ENCODE data around the gene MMP20. TPM values are rescaled to one million over a fixed set of nuclear protein-coding genes. Genes with fewer than 3 reads are reported as not detected.

The MMP20 gene
- total RNA-seq, 1 experiment from 2014 or later, result not detected

DNA sequence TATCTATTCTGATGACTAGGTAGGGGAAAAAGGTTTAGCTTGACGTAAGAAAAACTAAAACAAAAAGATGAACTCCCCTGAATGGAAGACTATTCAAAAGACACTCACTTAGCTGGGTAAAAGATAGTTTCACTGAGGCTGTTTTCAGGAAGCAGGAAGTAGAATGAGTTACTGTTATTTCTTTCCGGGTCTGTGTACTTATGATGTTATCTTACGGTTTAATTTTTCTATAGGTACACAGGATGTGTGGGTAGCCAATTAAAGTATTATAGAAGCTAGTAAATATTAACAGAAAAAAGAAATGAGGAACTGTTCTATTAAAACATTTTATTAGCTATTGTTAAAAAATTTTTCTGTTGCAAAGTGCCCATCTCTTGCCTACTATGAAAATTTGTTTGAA is 48.8 kb downstream of the MMP20 start (continued):
- TF ChIP-seq, protein P1, sequence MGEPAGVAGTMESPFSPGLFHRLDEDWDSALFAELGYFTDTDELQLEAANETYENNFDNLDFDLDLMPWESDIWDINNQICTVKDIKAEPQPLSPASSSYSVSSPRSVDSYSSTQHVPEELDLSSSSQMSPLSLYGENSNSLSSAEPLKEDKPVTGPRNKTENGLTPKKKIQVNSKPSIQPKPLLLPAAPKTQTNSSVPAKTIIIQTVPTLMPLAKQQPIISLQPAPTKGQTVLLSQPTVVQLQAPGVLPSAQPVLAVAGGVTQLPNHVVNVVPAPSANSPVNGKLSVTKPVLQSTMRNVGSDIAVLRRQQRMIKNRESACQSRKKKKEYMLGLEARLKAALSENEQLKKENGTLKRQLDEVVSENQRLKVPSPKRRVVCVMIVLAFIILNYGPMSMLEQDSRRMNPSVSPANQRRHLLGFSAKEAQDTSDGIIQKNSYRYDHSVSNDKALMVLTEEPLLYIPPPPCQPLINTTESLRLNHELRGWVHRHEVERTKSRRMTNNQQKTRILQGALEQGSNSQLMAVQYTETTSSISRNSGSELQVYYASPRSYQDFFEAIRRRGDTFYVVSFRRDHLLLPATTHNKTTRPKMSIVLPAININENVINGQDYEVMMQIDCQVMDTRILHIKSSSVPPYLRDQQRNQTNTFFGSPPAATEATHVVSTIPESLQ (CRISPR knock-in tag; IDR thresholded peaks at IDR 0.05), result no peak
- TF ChIP-seq RORB (CRISPR knock-in tag; IDR thresholded peaks at IDR 0.05), result no peak

- Mint-ChIP-seq H3K27ac (no peak overlapping the region), H3K36me3 (no peaks in the 10 kb centered on the region), H3K9me3 (peaks cover 12% of the 10 kb centered on the region), H3K4me1 (no peaks in the 10 kb centered on the region), H3K4me3 (no peak overlapping the region), H3K27me3 (ENCODE audit: low read depth) (no peaks in the 10 kb centered on the region)
- ATAC-seq, result no peak
- CTCF ChIA-PET, result no interaction called here
- TF ChIP-seq, protein P2, sequence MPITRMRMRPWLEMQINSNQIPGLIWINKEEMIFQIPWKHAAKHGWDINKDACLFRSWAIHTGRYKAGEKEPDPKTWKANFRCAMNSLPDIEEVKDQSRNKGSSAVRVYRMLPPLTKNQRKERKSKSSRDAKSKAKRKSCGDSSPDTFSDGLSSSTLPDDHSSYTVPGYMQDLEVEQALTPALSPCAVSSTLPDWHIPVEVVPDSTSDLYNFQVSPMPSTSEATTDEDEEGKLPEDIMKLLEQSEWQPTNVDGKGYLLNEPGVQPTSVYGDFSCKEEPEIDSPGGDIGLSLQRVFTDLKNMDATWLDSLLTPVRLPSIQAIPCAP (CRISPR knock-in tag; IDR thresholded peaks at IDR 0.05), result no peak
- TF ChIP-seq OVOL2 (CRISPR knock-in tag; IDR thresholded peaks at IDR 0.05; ENCODE audit: borderline replicate concordance), result no peak
- TF ChIP-seq, protein P3, sequence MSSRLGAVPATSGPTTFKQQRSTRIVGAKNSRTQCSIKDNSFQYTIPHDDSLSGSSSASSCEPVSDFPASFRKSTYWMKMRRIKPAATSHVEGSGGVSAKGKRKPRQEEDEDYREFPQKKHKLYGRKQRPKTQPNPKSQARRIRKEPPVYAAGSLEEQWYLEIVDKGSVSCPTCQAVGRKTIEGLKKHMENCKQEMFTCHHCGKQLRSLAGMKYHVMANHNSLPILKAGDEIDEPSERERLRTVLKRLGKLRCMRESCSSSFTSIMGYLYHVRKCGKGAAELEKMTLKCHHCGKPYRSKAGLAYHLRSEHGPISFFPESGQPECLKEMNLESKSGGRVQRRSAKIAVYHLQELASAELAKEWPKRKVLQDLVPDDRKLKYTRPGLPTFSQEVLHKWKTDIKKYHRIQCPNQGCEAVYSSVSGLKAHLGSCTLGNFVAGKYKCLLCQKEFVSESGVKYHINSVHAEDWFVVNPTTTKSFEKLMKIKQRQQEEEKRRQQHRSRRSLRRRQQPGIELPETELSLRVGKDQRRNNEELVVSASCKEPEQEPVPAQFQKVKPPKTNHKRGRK (CRISPR knock-in tag; IDR thresholded peaks at IDR 0.05; ENCODE audit: borderline replicate concordance), result no peak
- TF ChIP-seq E2F5 (CRISPR knock-in tag; IDR thresholded peaks at IDR 0.05), result no peak
- TF ChIP-seq ARID4B (CRISPR knock-in tag; IDR thresholded peaks at IDR 0.05; ENCODE audit: borderline replicate concordance), result no peak
- no peak for TF ChIP-seq CREB1 (CRISPR knock-in tag; IDR thresholded peaks at IDR 0.05)
- TF ChIP-seq, protein P4, sequence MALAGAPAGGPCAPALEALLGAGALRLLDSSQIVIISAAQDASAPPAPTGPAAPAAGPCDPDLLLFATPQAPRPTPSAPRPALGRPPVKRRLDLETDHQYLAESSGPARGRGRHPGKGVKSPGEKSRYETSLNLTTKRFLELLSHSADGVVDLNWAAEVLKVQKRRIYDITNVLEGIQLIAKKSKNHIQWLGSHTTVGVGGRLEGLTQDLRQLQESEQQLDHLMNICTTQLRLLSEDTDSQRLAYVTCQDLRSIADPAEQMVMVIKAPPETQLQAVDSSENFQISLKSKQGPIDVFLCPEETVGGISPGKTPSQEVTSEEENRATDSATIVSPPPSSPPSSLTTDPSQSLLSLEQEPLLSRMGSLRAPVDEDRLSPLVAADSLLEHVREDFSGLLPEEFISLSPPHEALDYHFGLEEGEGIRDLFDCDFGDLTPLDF (CRISPR knock-in tag; IDR thresholded peaks at IDR 0.05), result no peak
- TF ChIP-seq, protein P5, sequence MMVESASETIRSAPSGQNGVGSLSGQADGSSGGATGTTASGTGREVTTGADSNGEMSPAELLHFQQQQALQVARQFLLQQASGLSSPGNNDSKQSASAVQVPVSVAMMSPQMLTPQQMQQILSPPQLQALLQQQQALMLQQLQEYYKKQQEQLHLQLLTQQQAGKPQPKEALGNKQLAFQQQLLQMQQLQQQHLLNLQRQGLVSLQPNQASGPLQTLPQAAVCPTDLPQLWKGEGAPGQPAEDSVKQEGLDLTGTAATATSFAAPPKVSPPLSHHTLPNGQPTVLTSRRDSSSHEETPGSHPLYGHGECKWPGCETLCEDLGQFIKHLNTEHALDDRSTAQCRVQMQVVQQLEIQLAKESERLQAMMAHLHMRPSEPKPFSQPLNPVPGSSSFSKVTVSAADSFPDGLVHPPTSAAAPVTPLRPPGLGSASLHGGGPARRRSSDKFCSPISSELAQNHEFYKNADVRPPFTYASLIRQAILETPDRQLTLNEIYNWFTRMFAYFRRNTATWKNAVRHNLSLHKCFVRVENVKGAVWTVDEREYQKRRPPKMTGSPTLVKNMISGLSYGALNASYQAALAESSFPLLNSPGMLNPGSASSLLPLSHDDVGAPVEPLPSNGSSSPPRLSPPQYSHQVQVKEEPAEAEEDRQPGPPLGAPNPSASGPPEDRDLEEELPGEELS (CRISPR knock-in tag; IDR thresholded peaks at IDR 0.05), result no peak
- no peak for TF ChIP-seq CBFB (CRISPR knock-in tag; IDR thresholded peaks at IDR 0.05; ENCODE audit: low read depth)
- no peak for TF ChIP-seq SMAD4 (CRISPR knock-in tag; IDR thresholded peaks at IDR 0.05)
- no peak for TF ChIP-seq FOXJ3 (CRISPR knock-in tag; IDR thresholded peaks at IDR 0.05; ENCODE audit: borderline replicate concordance)
- TF ChIP-seq ATF1 (CRISPR knock-in tag; IDR thresholded peaks at IDR 0.05), result no peak
- no peak for DNase-seq (ENCODE audit: low spot score)
- POLR2A ChIA-PET, result no interaction called here
Observed at GRCh38 chr11:102575012-102575411, 50.1 kb downstream of the MMP20 start.
